ENCODE results near the gene PKLR.

- TF ChIP-seq POLR2A (IDR thresholded peaks at IDR 0.05) = no peak
- TF ChIP-seq, protein P1, sequence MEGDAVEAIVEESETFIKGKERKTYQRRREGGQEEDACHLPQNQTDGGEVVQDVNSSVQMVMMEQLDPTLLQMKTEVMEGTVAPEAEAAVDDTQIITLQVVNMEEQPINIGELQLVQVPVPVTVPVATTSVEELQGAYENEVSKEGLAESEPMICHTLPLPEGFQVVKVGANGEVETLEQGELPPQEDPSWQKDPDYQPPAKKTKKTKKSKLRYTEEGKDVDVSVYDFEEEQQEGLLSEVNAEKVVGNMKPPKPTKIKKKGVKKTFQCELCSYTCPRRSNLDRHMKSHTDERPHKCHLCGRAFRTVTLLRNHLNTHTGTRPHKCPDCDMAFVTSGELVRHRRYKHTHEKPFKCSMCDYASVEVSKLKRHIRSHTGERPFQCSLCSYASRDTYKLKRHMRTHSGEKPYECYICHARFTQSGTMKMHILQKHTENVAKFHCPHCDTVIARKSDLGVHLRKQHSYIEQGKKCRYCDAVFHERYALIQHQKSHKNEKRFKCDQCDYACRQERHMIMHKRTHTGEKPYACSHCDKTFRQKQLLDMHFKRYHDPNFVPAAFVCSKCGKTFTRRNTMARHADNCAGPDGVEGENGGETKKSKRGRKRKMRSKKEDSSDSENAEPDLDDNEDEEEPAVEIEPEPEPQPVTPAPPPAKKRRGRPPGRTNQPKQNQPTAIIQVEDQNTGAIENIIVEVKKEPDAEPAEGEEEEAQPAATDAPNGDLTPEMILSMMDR (IDR thresholded peaks at IDR 0.05) = no peak
Measured at GRCh38 chr1:155342842-155343241, 41.6 kb upstream of the PKLR start.

All from esophagus squamous epithelium (tissue), 4 donors.